Mucosa of descending colon (tissue), 3 donors: ENCODE results near the gene FARP2. TPM values are rescaled to one million over a fixed set of nuclear protein-coding genes. Genes with fewer than 3 reads are reported as not detected.
"Not testable (repeated sequence)": the region's sequence is repeated elsewhere in the genome, so short reads cannot be mapped to it uniquely, and the experiment has no call there.

Experiments used
- ATAC-seq: fragments of 200-7000 bp; cut with Tn5 transposase; one replicate; pipeline ENCODE4 v1.9.1; 2020; ENCODE audit warnings: mild to moderate bottlenecking, moderate library complexity
- DNase-seq, 3 donors: peaks; one replicate each; pipeline ENCODE4 v3.0.0-alpha.2; 2020
- H3K36me3 ChIP-seq: fragments of 200-600 bp; one replicate; pipeline ENCODE4 v1.8.0; 2021; ENCODE audit warnings: low read depth, mild to moderate bottlenecking
- H3K4me1 ChIP-seq: fragments of 200-600 bp; one replicate; pipeline ENCODE4 v1.8.0; 2021; ENCODE audit warnings: low read depth, mild to moderate bottlenecking
- H3K4me3 ChIP-seq: fragments of 200-600 bp; one replicate; pipeline ENCODE4 v1.8.0; 2021; ENCODE audit warnings: mild to moderate bottlenecking
- H3K9me3 ChIP-seq: fragments of 200-600 bp; one replicate; pipeline ENCODE4 v1.8.0; 2021; ENCODE audit warnings: mild to moderate bottlenecking
- intact Hi-C, 2 donors: fragments of 100-400 bp; cut with DNase I in 1 of 2; cut with micrococcal nuclease in 1 of 2; formaldehyde crosslinking; loops; one replicate each; pipeline versions ENCODE4 v1.11.0 to v1.11.1; 2022; cut with DNase I, micrococcal nuclease
- total RNA-seq, 3 donors: library from RNA; stranded (reverse); fragmentation: NEBNext Ultra II Directional in 2 of 3; extraction: Animal tissue kit (Norgen Biotek cat#: 25700) in 2 of 3; gene quantifications; one replicate each; pipeline versions ENCODE4 v1.2.1 to v1.2.4, GENCODE V29; 2021 to 2023
- TF ChIP-seq, protein P1 (sequence below): fragments of 200-600 bp; IDR thresholded peaks from one replicate; pipeline ENCODE4 v1.8.0; 2022; ENCODE audit warnings: antibody characterized with exemption, mild to moderate bottlenecking
- donor health status: DM: no; HTN: no; CAD: no; lungs with moderate emphysema.
- donor health status: DM: no; HTN: no; CAD: no.
- donor health status: DM: no; HTN: yes; CAD: no.

FARP2 gene
- total RNA-seq, 3 donors from 2014 or later, result 98.1 to 163 (median 109) TPM

DNA sequence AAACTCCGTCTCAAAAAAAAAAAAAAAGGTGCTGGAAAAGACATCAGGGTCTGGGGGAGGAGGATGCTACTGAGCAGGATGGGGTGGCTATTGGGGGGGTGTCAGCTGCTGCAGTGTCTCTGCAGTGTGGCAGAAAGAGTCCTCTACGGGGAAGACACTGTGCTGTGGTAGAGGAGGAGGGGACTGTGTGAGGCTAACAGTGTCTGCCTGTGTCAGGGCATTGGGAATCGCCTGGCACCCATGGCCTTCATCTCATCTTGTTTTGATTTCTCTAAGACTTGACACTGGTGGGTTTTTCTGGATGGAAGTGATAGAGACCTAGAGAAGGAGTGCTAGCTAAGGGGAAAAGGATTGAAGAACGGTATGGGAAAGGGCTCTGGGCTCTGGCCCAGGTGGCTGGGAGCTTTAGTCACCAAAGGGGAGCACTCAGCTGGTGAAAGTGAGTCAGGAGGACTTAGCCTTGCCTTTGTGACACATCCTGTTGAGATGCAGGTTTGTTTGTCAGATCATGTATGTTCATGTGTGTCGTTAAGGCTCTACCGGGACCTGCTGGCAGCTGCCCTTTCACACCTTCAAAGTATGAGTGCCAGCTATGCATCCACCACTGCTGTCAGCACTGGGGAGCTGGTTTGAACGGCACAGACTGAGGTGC lies 58.0 kb downstream of the FARP2 start:
- DNase-seq, result no peak
- H3K4me3 ChIP-seq, result no peak overlapping the region
- TF ChIP-seq, protein P1, sequence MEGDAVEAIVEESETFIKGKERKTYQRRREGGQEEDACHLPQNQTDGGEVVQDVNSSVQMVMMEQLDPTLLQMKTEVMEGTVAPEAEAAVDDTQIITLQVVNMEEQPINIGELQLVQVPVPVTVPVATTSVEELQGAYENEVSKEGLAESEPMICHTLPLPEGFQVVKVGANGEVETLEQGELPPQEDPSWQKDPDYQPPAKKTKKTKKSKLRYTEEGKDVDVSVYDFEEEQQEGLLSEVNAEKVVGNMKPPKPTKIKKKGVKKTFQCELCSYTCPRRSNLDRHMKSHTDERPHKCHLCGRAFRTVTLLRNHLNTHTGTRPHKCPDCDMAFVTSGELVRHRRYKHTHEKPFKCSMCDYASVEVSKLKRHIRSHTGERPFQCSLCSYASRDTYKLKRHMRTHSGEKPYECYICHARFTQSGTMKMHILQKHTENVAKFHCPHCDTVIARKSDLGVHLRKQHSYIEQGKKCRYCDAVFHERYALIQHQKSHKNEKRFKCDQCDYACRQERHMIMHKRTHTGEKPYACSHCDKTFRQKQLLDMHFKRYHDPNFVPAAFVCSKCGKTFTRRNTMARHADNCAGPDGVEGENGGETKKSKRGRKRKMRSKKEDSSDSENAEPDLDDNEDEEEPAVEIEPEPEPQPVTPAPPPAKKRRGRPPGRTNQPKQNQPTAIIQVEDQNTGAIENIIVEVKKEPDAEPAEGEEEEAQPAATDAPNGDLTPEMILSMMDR, result no peak
- intact Hi-C loops, result no loop called here
- H3K9me3 ChIP-seq, result no peaks in the 10 kb centered on the region
- peaks cover 8% of the 10 kb centered on the region for H3K4me1 ChIP-seq
- H3K36me3 ChIP-seq, result peaks cover 3% of the 10 kb centered on the region
- ATAC-seq, result no peak

DNA sequence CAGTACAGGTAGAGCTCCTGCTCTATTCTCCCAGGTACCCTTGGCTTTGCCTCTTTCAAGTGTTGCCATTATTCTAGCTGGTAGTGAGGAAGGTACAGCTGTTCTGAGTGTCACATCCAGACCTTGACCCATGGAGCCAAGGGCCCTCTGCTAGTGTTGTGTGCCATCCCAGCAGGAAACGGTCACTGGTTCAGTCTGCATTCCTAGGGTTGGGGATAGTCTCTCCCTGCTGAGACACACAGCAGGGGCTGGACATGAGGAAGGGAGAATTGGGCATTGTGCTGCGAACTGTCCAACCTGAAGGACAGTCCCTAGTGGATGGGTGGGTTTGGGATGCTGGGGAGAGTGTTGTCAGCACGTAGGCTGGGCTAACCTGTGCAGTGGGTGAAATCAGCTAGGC lies 59.1 kb downstream of the FARP2 start:
- TF ChIP-seq, protein P1, result no peak
- Histone ChIP-seq H3K36me3 (peaks cover 3% of the 10 kb centered on the region), H3K4me1 (peaks cover 8% of the 10 kb centered on the region), H3K9me3 (no peaks in the 10 kb centered on the region), H3K4me3 (no peak overlapping the region)
- intact Hi-C loops, result no loop called here
- ATAC-seq (no peak), DNase-seq (no peak)

DNA sequence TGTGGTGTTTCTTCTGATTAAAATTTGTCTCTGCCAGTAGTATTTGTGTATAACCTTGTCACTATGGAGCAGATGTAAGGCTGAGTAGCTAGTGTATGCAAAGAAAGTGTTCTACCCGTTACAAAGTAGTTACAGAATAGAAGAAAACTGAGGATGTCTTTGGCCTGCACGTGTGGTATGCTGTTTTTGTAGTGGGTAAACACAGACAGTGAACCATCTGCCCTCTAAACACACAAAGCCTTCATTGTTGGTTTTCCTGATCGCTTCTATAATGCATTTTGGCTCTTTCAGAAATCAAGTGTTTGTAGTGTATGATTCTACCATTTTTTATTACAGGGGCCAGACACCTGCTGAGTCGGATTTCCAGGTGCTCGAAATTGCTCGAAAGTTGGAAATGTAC lies 61.5 kb downstream of the FARP2 start:
- H3K36me3 ChIP-seq, result peaks cover 9% of the 10 kb centered on the region
- ATAC-seq, result peak; percentile 62

DNA sequence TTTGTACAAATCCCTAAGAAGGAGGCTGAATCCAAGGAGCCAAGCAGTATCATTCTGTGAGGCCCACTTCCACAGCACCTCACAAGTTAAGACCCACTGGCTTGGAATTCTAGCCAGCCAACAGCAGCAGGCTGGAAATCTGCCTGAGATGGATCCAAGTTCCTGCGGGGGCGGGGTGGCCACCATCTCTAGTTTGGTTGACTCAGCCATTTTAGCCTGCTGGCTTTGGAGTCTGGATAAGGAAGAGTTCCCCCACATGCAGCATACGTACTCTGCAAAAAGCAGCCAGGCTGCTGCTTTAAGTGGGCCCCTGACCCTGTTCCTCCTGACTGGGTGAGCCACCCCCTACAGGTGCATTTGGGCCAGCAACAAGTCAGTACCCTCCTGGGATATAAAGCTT lies 65.2 kb downstream of the FARP2 start:
- H3K9me3 ChIP-seq, result peaks cover 10% of the 10 kb centered on the region
- intact Hi-C loops, result no loop called here
- H3K4me1 ChIP-seq, result no peaks in the 10 kb centered on the region
- ATAC-seq (no peak), DNase-seq (no peak)
- peaks cover 9% of the 10 kb centered on the region for H3K36me3 ChIP-seq
- TF ChIP-seq, protein P1, result no peak
- H3K4me3 ChIP-seq, result no peak overlapping the region

More for the DNA sequence above, 61.5 kb downstream of the FARP2 start:
- DNase-seq, result no peak
- Histone ChIP-seq H3K4me3 (no peak overlapping the region), H3K4me1 (no peaks in the 10 kb centered on the region), H3K9me3 (no peaks in the 10 kb centered on the region)
- TF ChIP-seq, protein P1, result no peak
- intact Hi-C loops, result no loop called here

DNA sequence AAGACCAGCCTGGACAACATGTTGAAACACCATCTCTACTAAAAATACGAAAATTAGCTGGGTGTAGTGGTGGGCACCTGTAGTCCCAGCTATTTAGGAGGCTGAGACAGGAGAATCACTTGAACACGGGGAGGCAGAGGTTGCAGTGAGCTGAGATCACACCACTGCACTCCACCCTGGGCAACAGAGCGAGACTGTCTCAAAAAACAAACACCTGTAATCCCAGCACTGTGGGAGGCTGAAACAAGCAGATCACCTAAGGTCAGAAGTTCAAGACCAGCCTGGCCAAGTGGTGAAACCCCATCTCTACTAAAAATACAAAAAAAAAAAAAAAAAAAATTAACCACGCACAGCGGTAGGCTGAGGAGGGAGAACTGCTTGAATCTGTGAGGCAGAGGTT lies 65.9 kb downstream of the FARP2 start:
- intact Hi-C loops, DNase-seq, H3K9me3 ChIP-seq, H3K4me1 ChIP-seq, H3K4me3 ChIP-seq, ATAC-seq, H3K36me3 ChIP-seq: not testable (repeated sequence)

DNA sequence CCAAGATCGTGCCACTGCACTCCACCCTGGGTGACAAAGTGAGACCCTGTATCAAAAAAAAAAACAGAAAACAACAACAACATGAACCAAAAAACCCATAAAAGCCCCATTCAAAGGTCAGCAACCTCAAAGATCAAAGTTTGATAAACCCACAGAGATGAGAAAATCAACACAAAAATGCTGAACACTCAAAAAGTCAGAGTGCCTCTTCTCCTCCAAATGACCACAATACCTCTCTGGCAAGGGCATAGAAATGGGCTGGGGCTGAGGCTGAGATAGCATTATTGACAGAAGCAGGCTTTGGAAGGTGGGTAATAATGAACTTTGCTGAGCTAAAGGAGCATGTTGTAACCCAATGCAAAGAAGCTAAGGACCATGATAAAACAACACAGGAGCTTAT lies 66.3 kb downstream of the FARP2 start:
- Histone ChIP-seq H3K36me3 (peaks cover 9% of the 10 kb centered on the region), H3K4me1 (no peaks in the 10 kb centered on the region), H3K4me3 (no peak overlapping the region), H3K9me3 (peaks cover 10% of the 10 kb centered on the region)
- ATAC-seq (no peak), DNase-seq (no peak)
- TF ChIP-seq, protein P1, result no peak
- intact Hi-C loops, result no loop called here

DNA sequence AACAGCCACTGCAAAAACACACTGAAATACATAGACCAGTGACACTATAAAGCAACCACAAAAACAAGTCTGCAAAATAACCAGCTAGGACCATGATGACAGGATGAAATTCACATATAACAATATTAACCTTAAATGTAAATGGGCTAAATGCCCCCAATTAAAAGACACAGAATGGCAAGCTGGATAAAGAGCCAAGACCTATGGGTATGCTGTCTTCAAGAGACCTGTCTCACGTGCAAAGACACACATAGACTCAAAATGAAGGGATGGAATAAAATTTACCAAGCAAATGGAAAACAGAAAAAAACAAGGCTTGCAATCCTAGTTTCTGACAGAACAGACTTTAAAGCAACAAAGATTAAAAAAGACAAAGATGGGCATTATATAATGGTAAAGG lies 67.4 kb downstream of the FARP2 start:
- DNase-seq, H3K9me3 ChIP-seq, intact Hi-C loops, ATAC-seq, H3K4me1 ChIP-seq, H3K36me3 ChIP-seq, H3K4me3 ChIP-seq: not testable (repeated sequence)
